ENCODE data around the gene ACSM6.

Gene ACSM6

DNA sequence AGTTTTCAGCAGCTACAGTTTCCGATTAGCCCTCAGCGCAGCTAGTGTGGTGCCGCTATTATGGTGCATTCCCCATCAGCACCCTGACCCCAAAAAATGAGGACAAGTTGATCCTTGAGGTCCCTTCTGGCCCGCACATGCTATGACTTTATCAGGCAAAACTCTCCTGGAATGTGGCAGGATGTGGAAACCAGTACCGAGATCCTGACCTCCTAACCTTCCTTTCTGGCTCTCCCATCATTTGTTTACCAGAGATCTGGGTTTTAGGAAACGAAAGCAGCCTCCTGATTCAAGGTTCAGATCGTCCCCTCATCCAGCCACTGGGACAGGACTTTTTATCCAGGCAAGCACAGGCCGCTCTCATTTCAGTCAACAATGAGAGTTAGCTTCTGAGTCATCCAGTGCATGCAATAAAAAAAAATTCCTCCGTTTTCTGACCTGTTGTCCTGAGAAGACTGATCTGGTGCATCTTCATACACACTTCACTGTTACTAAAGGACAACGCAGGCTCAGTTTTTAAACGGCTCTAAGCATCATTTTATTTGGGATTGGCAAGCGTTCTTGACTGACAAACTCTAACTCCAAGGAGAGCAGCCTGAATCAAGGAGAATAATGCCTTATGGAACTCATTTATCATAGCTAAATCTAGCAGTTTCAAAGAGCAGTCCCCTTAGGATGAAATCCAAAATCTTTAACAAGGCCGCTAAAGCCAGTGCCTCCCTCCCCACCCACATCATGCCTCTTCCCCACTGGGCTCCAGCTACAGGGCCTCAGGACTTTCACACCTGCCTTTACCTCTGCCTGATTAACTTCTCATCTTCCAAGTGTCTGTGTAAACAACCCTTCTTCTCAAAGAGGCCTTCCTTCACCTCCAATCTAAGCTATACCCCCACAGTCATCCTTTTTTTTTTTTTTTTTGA lies 79.6 kb downstream of the ACSM6 start:
- DNase-seq = no peak

DNA sequence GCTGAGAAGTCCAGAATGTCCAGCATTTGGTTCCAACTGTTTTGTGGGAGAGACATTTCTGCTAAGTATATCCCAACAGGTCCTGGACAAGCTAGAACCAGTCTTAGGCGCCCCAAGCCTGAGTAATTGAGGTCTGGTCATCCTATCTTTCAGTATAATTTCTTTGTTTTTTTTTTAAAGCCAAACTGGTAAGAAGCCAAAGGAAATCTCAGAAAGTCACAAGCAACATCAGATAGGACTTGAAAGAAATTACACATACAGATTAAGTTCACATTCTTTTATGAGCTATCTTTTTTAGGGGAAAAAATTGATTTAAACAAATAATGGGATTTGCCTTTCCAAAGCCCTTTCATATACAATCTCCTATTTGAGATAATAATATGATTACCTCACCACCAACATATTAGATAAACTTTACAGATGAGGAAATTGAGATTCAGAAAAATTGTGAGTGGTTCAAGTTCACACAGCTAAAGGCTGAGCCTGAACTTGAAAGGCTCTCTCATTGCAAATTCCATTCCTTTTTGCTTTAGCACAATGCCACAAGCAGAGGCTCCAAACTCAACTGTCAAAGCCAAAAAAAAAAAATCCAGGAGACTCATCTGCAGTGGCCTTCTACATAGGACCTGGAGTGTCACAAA lies 81.8 kb downstream of the ACSM6 start:
- DNase-seq = no peak

DNA sequence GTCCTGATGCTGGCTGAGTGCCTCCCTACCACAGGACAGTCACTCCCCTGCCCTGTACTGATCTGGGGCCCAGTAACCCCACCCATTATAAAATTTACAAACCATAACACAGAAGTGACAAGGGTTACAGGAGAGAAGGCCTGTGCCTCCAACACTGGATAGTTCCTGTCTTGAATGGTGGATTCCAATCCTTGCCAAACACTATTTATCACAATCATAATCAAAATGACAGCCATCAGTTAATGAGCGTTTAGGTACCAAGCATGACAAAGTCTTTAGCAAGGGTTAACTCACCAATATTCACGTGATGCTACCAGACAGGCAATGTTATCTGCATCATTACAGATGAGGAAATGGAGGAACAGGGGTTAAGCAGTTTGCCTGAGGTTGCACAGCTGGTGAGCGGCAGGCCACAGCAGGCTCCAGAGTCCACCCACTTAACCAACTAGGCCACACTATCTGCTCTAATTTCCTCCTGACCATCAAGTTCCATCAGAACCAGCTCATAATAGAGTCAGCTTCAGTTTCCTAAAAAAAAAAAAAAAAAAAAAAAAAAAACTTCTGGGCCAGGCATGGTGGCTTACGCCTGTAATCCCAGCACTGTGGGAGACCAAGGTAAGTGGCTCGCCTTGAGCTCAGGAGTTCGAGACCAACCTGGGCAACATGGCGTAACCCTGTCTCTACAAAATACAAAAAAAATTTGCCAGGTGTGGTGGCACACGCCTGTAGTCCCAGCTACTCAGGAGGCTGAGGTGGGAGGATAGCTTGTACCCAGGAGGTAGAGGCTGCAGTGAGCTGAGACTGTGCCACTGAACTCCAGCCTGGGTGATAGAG lies 82.5 kb downstream of the ACSM6 start:
- DNase-seq = no peak

DNA sequence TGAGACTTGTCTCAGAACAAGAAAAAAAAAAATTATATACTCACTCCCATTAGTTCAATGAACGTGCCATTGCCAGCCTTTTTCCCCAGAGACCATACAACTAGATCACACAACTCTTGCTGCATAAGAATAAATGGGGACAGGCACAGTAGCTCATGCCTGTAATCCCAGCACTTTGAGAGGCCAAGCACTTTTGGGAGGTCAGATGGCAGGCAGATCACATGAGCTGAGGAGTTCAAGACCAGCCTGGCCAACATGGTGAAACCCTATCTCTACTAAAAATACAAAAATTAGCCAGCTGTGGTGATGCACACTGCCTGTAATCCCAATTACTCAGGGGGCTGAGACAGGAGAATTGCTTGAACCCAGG lies 83.1 kb downstream of the ACSM6 start:
- no peak for DNase-seq

DNA sequence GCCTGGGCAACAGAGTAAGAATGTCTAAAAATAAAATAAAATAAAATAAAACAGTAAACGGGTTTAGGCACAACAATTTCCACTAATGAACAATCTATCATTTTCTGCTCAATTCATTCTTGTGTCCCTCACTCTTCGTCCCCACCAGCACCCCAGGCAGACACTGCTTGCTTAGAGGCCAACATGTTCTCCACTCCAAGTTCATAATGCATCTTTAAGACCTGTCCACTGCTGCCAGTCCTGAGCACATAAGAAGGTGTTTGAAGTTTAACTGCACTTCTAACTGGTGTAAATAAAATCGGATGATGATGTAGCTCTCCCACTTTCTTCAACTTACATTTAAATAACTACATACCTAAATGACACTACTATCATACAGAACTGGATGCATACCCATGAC lies 83.6 kb downstream of the ACSM6 start:
- DNase-seq = no peak
